GM23248 (cell line): ENCODE results near the gene DDX53. TPM values are rescaled to one million over a fixed set of nuclear protein-coding genes. Genes with fewer than 3 reads are reported as not detected.

Source experiments
- DNase-seq: peaks from one replicate; pipeline ENCODE4 v3.0.0-alpha.2; 2015
- H2AFZ ChIP-seq: fragments of 200-600 bp; sonication (generic); 2 replicates; pipeline ENCODE4 v1.6.1; 2016; ENCODE audit warnings: antibody characterized with exemption
- H3F3A ChIP-seq: fragments of 200-600 bp; sonication (generic); 2 replicates; pipeline ENCODE4 v1.6.1; 2016; ENCODE audit warnings: mild to moderate bottlenecking, antibody characterized with exemption, mixed run types; ENCODE audit not compliant: insufficient read depth
- H3K27ac ChIP-seq: fragments of 200-600 bp; sonication (generic); 2 replicates; pipeline ENCODE4 v1.5.1; 2016; ENCODE audit warnings: mild to moderate bottlenecking
- H3K27me3 ChIP-seq: fragments of 200-600 bp; sonication (generic); replicated peaks from 2 replicates; pipeline ENCODE4 v1.6.1; 2016; ENCODE audit warnings: mild to moderate bottlenecking; ENCODE audit not compliant: insufficient read depth
- H3K36me3 ChIP-seq: fragments of 200-600 bp; sonication (generic); 2 replicates; pipeline ENCODE4 v1.6.1; 2016; ENCODE audit warnings: low read depth, mild to moderate bottlenecking
- H3K4me1 ChIP-seq: fragments of 200-600 bp; sonication (generic); 2 replicates; pipeline ENCODE4 v1.6.1; 2016; ENCODE audit warnings: mild to moderate bottlenecking; ENCODE audit not compliant: insufficient read depth
- H3K4me2 ChIP-seq: fragments of 200-600 bp; sonication (generic); one replicate; pipeline ENCODE4 v1.6.1; 2016; ENCODE audit warnings: mild to moderate bottlenecking; ENCODE audit not compliant: unreplicated experiment
- H3K4me3 ChIP-seq: fragments of 200-600 bp; sonication (generic); 2 replicates; pipeline ENCODE4 v1.5.1; 2016; ENCODE audit warnings: mild to moderate bottlenecking
- H3K79me2 ChIP-seq: fragments of 200-600 bp; sonication (generic); 2 replicates; pipeline ENCODE4 v1.6.1; 2016; ENCODE audit warnings: mild to moderate bottlenecking; ENCODE audit not compliant: insufficient read depth
- H3K9ac ChIP-seq: fragments of 200-600 bp; sonication (generic); 2 replicates; pipeline ENCODE4 v1.6.1; 2016; ENCODE audit warnings: mild to moderate bottlenecking
- H3K9me2 ChIP-seq: fragments of 200-600 bp; sonication (generic); 2 replicates; pipeline ENCODE4 v1.6.1; 2016; ENCODE audit warnings: mixed run types, mild to moderate bottlenecking, moderate library complexity; ENCODE audit not compliant: insufficient read depth
- H3K9me3 ChIP-seq: fragments of 200-600 bp; sonication (generic); one replicate; pipeline ENCODE4 v1.6.1; 2017; ENCODE audit warnings: low read depth
- H4K20me1 ChIP-seq: fragments of 200-600 bp; sonication (generic); 2 replicates; pipeline ENCODE4 v1.6.0; 2016; ENCODE audit not compliant: insufficient read depth
- EZH2 ChIP-seq: fragments of 200-600 bp; sonication (generic); IDR thresholded peaks from 2 replicates; pipeline ENCODE4 v1.6.1; 2018; ENCODE audit warnings: antibody characterized with exemption, mild to moderate bottlenecking; ENCODE audit not compliant: insufficient read depth, poor library complexity, severe bottlenecking
- EZH2phosphoT487 ChIP-seq: fragments of 200-600 bp; sonication (generic); IDR thresholded peaks from 2 replicates; pipeline ENCODE4 v1.6.1; 2018; ENCODE audit warnings: antibody characterized with exemption, moderate library complexity, mild to moderate bottlenecking, low read depth; ENCODE audit not compliant: insufficient read depth
- WGBS, 2 experiments: methylation state at CpG; one replicate each; pipeline ENCODE4 v1.1.6; 2015 to 2017; ENCODE audit warnings: low lambda C conversion rate in 2 of 2, low coverage in 1 of 2; ENCODE audit errors: missing lambda C conversion rate in 2 of 2; 5-methylcytosine and 5-hydroxymethylcytosine counted together
- in situ Hi-C: fragments of 300-500 bp; cut with MboI; formaldehyde crosslinking; loops from 2 replicates; pipeline ENCODE4 v1.15.0; 2020
- polyA plus RNA-seq: library from polyadenylated mRNA; unstranded; fragments of >200 nt; fragmentation: Nextera tagmentation; extraction: Ambion mirVana; gene quantifications from 2 replicates; pipeline ENCODE4 v1.2.1, GENCODE V29; 2016
- total RNA-seq: library from RNA; depleted of rRNA; stranded (reverse); fragments of >200 nt; shearing (Covaris generic); gene quantifications from 2 replicates; pipeline ENCODE4 v1.2.3, GENCODE V29; 2014

The DDX53 gene
- total and polyA plus RNA-seq, 2 experiments from 2014 or later: not detected

DNA sequence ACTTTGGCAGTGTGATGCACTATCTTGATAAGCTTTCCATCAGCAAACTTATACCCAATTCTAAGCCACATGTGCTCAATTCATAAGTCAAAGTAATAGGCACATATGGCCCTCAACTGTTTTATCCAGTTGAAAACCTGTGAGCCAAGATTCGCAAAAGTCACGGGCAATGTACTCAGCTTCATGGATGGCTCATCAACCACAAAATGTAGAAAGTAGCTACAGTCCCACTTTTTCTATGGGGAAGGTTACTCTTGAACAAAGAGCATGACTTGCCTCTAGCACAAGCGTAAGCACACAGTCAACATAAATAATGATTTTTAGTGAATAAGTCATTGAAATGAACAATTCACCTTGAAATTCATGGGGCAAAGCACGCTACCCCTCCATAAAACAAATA is 25.1 kb upstream of the DDX53 start:
- Histone ChIP-seq H2AFZ (no peak overlapping the region), H4K20me1 (no peaks in the 10 kb centered on the region), H3K36me3 (no peaks in the 10 kb centered on the region), H3K79me2 (no peaks in the 10 kb centered on the region), H3K27me3 (no peaks in the 10 kb centered on the region), H3F3A (no peaks in the 10 kb centered on the region), H3K4me3 (no peak overlapping the region), H3K4me2 (no peak overlapping the region), H3K9me2 (no peaks in the 10 kb centered on the region), H3K9me3 (no peaks in the 10 kb centered on the region), H3K27ac (no peak overlapping the region), H3K9ac (no peak overlapping the region), H3K4me1 (no peaks in the 10 kb centered on the region)
- no peak for DNase-seq
- in situ Hi-C loops: no loop called here
- no peak for TF ChIP-seq EZH2phosphoT487
- TF ChIP-seq EZH2: no peak
- 83 to 90% methylated on average over 4 of the region's 4 CpGs for WGBS, 2 experiments

DNA sequence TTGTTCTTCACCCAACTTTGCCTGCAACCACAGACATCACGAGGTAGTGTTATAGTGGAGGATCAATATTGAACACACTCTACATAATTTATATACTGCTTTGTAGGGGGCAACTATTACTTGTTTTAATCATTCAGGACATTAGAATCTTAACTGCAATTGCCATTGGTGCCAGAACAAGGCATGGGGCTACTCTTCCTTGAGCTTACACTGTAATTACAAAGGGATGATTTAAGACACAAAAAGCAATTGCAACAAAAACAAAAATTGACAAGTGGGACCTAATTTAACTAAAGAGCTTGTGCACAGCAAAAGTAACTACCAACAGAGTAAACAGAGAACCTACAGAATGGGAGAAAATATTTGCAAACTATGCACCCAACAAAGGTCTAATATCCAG is 24.0 kb upstream of the DDX53 start:
- H3K4me2 ChIP-seq: no peak overlapping the region
- H3F3A ChIP-seq: no peaks in the 10 kb centered on the region
- H3K27ac ChIP-seq: no peak overlapping the region
- no peaks in the 10 kb centered on the region for H3K9me3 ChIP-seq
- no peak for TF ChIP-seq EZH2phosphoT487
- no peak for TF ChIP-seq EZH2
- in situ Hi-C loops: no loop called here
- H3K4me1 ChIP-seq: no peaks in the 10 kb centered on the region
- H3K27me3 ChIP-seq: no peaks in the 10 kb centered on the region
- no peaks in the 10 kb centered on the region for H3K9me2 ChIP-seq
- H3K36me3 ChIP-seq: no peaks in the 10 kb centered on the region
- no peak overlapping the region for H3K9ac ChIP-seq
- no peak overlapping the region for H2AFZ ChIP-seq
- no peak for DNase-seq
- no peaks in the 10 kb centered on the region for H4K20me1 ChIP-seq
- 41 to 44% methylated on average over 1 of the region's 1 CpG for WGBS, 2 experiments
- no peaks in the 10 kb centered on the region for H3K79me2 ChIP-seq
- no peak overlapping the region for H3K4me3 ChIP-seq

- no peak overlapping the region for H2AFZ ChIP-seq
- H3K9me2 ChIP-seq: no peaks in the 10 kb centered on the region
- no peak for DNase-seq
- H3K79me2 ChIP-seq: no peaks in the 10 kb centered on the region
- no peak overlapping the region for H3K9ac ChIP-seq
- in situ Hi-C loops: no loop called here
- no peaks in the 10 kb centered on the region for H3K4me1 ChIP-seq
- no peaks in the 10 kb centered on the region for H3F3A ChIP-seq
- H3K27ac ChIP-seq: no peak overlapping the region
- no peaks in the 10 kb centered on the region for H3K36me3 ChIP-seq
- no peaks in the 10 kb centered on the region for H3K9me3 ChIP-seq
- TF ChIP-seq EZH2 (no peak), EZH2phosphoT487 (no peak)
- H3K4me2 ChIP-seq: no peak overlapping the region
- WGBS, 2 experiments: 63 to 66% methylated on average over 2 of the region's 2 CpGs
- H4K20me1 ChIP-seq: no peaks in the 10 kb centered on the region
- H3K27me3 ChIP-seq: no peaks in the 10 kb centered on the region
- H3K4me3 ChIP-seq: no peak overlapping the region
Observed at GRCh38 chrX:22985958-22986357, 13.8 kb upstream of the DDX53 start.

- Histone ChIP-seq H3K9ac (no peak overlapping the region), H3K27me3 (no peaks in the 10 kb centered on the region), H3K36me3 (no peaks in the 10 kb centered on the region), H4K20me1 (no peaks in the 10 kb centered on the region), H3K4me3 (no peak overlapping the region), H3F3A (no peaks in the 10 kb centered on the region), H3K27ac (no peak overlapping the region), H2AFZ (no peak overlapping the region), H3K4me2 (no peak overlapping the region), H3K4me1 (no peaks in the 10 kb centered on the region), H3K9me2 (no peaks in the 10 kb centered on the region), H3K79me2 (no peaks in the 10 kb centered on the region), H3K9me3 (no peaks in the 10 kb centered on the region)
- DNase-seq: peak; percentile 26
- no peak for TF ChIP-seq EZH2
- TF ChIP-seq EZH2phosphoT487: no peak
- in situ Hi-C loops: no loop called here
- WGBS, 2 experiments: 40 to 67% methylated on average over 1 of the region's 1 CpG
Observed at GRCh38 chrX:22987452-22987851, 12.3 kb upstream of the DDX53 start.

- in situ Hi-C loops: no loop called here
- Histone ChIP-seq H3K79me2 (no peaks in the 10 kb centered on the region), H3K9ac (no peak overlapping the region), H3K9me2 (no peaks in the 10 kb centered on the region), H3K4me3 (no peak overlapping the region), H3F3A (no peaks in the 10 kb centered on the region), H3K27me3 (no peaks in the 10 kb centered on the region), H2AFZ (peak overlapping the region; percentile 42), H3K4me2 (no peak overlapping the region), H3K36me3 (no peaks in the 10 kb centered on the region), H3K4me1 (peaks cover 8% of the 10 kb centered on the region), H3K27ac (no peak overlapping the region), H3K9me3 (no peaks in the 10 kb centered on the region), H4K20me1 (no peaks in the 10 kb centered on the region)
- TF ChIP-seq EZH2phosphoT487: no peak
- no peak for TF ChIP-seq EZH2
- WGBS, 2 experiments: 5 to 13% methylated on average over 2 of the region's 2 CpGs
- peak; percentile 65 for DNase-seq
Observed at GRCh38 chrX:23003116-23003515, 3.4 kb downstream of the DDX53 start.
